SK-N-SH (cell line): ENCODE data around the gene RIMS1. TPM values are rescaled to one million over a fixed set of nuclear protein-coding genes. Genes with fewer than 3 reads are reported as not detected.

ENCODE experiments used
- CTCF ChIA-PET: fragments of 300-600, 350-600 bp; formaldehyde crosslinking; extraction: SDS; loops from one replicate; lab custom pipeline; 2021; lab: Yijun Ruan, JAX
- POLR2A ChIA-PET: fragments of 350-600 bp; sonication (Branson Sonifier 250); formaldehyde crosslinking; extraction: SDS; loops from one replicate; lab custom pipeline; 2020; ENCODE audit warnings: antibody characterized with exemption, inconsistent platforms; lab: Yijun Ruan, JAX
- DNase-seq: peaks from one replicate; pipeline ENCODE4 v3.0.0; 2012
- H2AFZ ChIP-seq: fragments of 200-600 bp; sonication (generic); 2 replicates; pipeline ENCODE4 v1.8.1; 2016; ENCODE audit warnings: antibody characterized with exemption, mild to moderate bottlenecking, low read depth
- H3F3A ChIP-seq: fragments of 200-600 bp; sonication (generic); replicated peaks from 2 replicates; pipeline ENCODE3; 2016; ENCODE audit warnings: antibody characterized with exemption, mild to moderate bottlenecking; ENCODE audit not compliant: insufficient read depth
- H3K27ac ChIP-seq, 2 experiments: fragments of 200-500 bp in 1 of 2; fragments of 200-600 bp in 1 of 2; sonication (Bioruptor generic) in 1 of 2; sonication (generic), shearing (Covaris generic) in 1 of 2; 2 replicates each; pipeline versions ENCODE4 v1.5.1 to v1.6.1; 2014 to 2016; ENCODE audit warnings: low read depth in 2 of 2, inconsistent platforms in 1 of 2, low read length in 1 of 2, mild to moderate bottlenecking in 1 of 2, mixed read lengths in 1 of 2
- H3K27me3 ChIP-seq: fragments of 200-600 bp; sonication (generic), shearing (Covaris generic); 2 replicates; pipeline ENCODE4 v1.6.1; 2016; ENCODE audit warnings: mixed run types; ENCODE audit not compliant: insufficient read depth
- H3K36me3 ChIP-seq, 2 experiments: fragments of 200-500 bp in 1 of 2; fragments of 200-600 bp in 1 of 2; sonication (Bioruptor generic) in 1 of 2; sonication (generic) in 1 of 2; replicated peaks in 1 of 2; 2 replicates each; pipeline versions ENCODE3 to v1.5.1; 2014 to 2016; ENCODE audit warnings: low read length in 1 of 2, mild to moderate bottlenecking in 1 of 2; ENCODE audit not compliant: insufficient read depth in 2 of 2, control insufficient read depth in 1 of 2
- H3K4me1 ChIP-seq, 2 experiments: fragments of 200-500 bp in 1 of 2; fragments of 200-600 bp in 1 of 2; sonication (Bioruptor generic) in 1 of 2; sonication (generic), shearing (Covaris generic) in 1 of 2; 2 replicates each; pipeline versions ENCODE4 v1.5.1 to v1.6.1; 2014 to 2016; ENCODE audit warnings: low read depth in 1 of 2, low read length in 1 of 2, mixed run types in 1 of 2; ENCODE audit not compliant: insufficient read depth in 2 of 2, control insufficient read depth in 1 of 2
- H3K4me2 ChIP-seq: fragments of 200-600 bp; sonication (generic), shearing (Covaris generic); 2 replicates; pipeline ENCODE4 v1.6.1; 2017; ENCODE audit warnings: mixed run types
- H3K4me3 ChIP-seq, 2 experiments: fragments of 200-500 bp in 1 of 2; fragments of 200-600 bp in 1 of 2; sonication (Bioruptor generic) in 1 of 2; sonication (generic), shearing (Covaris generic) in 1 of 2; 2 replicates each; pipeline versions ENCODE4 v1.5.1 to v1.8.1; 2014 to 2016; ENCODE audit warnings: low read depth in 2 of 2, inconsistent platforms in 1 of 2, low read length in 1 of 2, mild to moderate bottlenecking in 1 of 2, mixed read lengths in 1 of 2, moderate library complexity in 1 of 2
- H3K79me2 ChIP-seq: fragments of 200-600 bp; sonication (generic); 2 replicates; pipeline ENCODE4 v1.8.1; 2017; ENCODE audit warnings: mild to moderate bottlenecking; ENCODE audit not compliant: insufficient read depth
- H3K9ac ChIP-seq: fragments of 200-600 bp; sonication (generic); 2 replicates; pipeline ENCODE4 v1.6.1; 2017; ENCODE audit warnings: mixed run types
- H3K9me2 ChIP-seq: fragments of 200-600 bp; sonication (generic); 2 replicates; pipeline ENCODE4 v1.6.1; 2017; ENCODE audit warnings: mixed run types
- H3K9me3 ChIP-seq: fragments of 200-600 bp; sonication (generic); 2 replicates; pipeline ENCODE4 v1.6.1; 2017; ENCODE audit warnings: mixed run types, mild to moderate bottlenecking, moderate library complexity
- H4K20me1 ChIP-seq: fragments of 200-600 bp; sonication (generic); 2 replicates; pipeline ENCODE4 v1.6.1; 2017; ENCODE audit warnings: mild to moderate bottlenecking, mixed run types; ENCODE audit not compliant: insufficient read depth
- ELF1 ChIP-seq: IDR thresholded peaks from 2 replicates; pipeline ENCODE4 v1.4.0; 2012
- EP300 ChIP-seq, 2 experiments: IDR thresholded peaks; 2 replicates each; pipeline versions ENCODE4 v1.4.0 to v1.6.1; 2012; ENCODE audit warnings: borderline replicate concordance in 1 of 2, low read depth in 1 of 2, low read length in 1 of 2
- GATA2 ChIP-seq: sonication (generic); formaldehyde crosslinking; IDR thresholded peaks from 2 replicates; pipeline ENCODE4 v1.5.0; 2020; ENCODE audit warnings: mild to moderate bottlenecking, missing genetic modification reagents
- MEF2A ChIP-seq: IDR thresholded peaks from 2 replicates; pipeline ENCODE4 v1.4.0; 2012; ENCODE audit warnings: low read depth, borderline replicate concordance
- MXI1 ChIP-seq: IDR thresholded peaks from 2 replicates; pipeline ENCODE4 v1.6.1; 2012; ENCODE audit warnings: mild to moderate bottlenecking, low read depth, low read length, improper control_type of control experiment
- NFIC ChIP-seq: IDR thresholded peaks from 2 replicates; pipeline ENCODE4 v1.4.0; 2012; ENCODE audit warnings: borderline replicate concordance
- NRF1 ChIP-seq: IDR thresholded peaks from 2 replicates; pipeline ENCODE4 v1.6.1; 2012; ENCODE audit warnings: low read depth, mild to moderate bottlenecking, low read length
- PBX3 ChIP-seq: IDR thresholded peaks from 2 replicates; pipeline ENCODE4; 2012
- POLR2AphosphoS5 ChIP-seq: IDR thresholded peaks from 2 replicates; pipeline ENCODE4 v1.6.1; 2012; ENCODE audit warnings: low read depth, low read length
- RAD21 ChIP-seq: IDR thresholded peaks from 2 replicates; pipeline ENCODE4 v1.6.1; 2012; ENCODE audit warnings: mild to moderate bottlenecking, low read length
- RFX5 ChIP-seq: IDR thresholded peaks from 2 replicates; pipeline ENCODE4 v1.6.1; 2012; ENCODE audit warnings: mild to moderate bottlenecking, improper control_type of control experiment, low read length
- SIN3A ChIP-seq: IDR thresholded peaks from 2 replicates; pipeline ENCODE4 v1.6.1; 2012; ENCODE audit warnings: low read depth, mild to moderate bottlenecking, low read length, moderate library complexity, borderline replicate concordance
- TAF1 ChIP-seq: IDR thresholded peaks from 2 replicates; pipeline ENCODE4 v1.6.1; 2012; ENCODE audit warnings: low read depth, mild to moderate bottlenecking, low read length, moderate library complexity, borderline replicate concordance
- TCF12 ChIP-seq: IDR thresholded peaks from 2 replicates; pipeline ENCODE4 v1.4.0; 2012
- TEAD4 ChIP-seq: IDR thresholded peaks from 2 replicates; pipeline ENCODE4 v1.4.0; 2012; ENCODE audit warnings: mild to moderate bottlenecking, borderline replicate concordance; ENCODE audit not compliant: insufficient read depth
- USF1 ChIP-seq: IDR thresholded peaks from 2 replicates; pipeline ENCODE4 v1.4.0; 2012; ENCODE audit warnings: low read depth, borderline replicate concordance
- WGBS: methylation state at CpG from one replicate; pipeline ENCODE4 v1.1.6; 2017; ENCODE audit warnings: low lambda C conversion rate; 5-methylcytosine and 5-hydroxymethylcytosine counted together
- polyA plus RNA-seq, 3 experiments: library from polyadenylated mRNA; depleted of rRNA; stranded (reverse); fragments of >200 nt; gene quantifications; 2 replicates each; pipeline ENCODE4 v1.2.3, GENCODE V29; 2012

RIMS1 gene
- polyA plus RNA-seq, 1 of the 3 experiments (the other 2 are of a cell fraction), result 0.20 TPM

- H3K9me3 ChIP-seq, result no peaks in the 10 kb centered on the region
- H3F3A ChIP-seq, result no peaks in the 10 kb centered on the region
- no peak overlapping the region for H3K4me3 ChIP-seq
- WGBS, result 50% methylated on average over 1 of the region's 1 CpG
- no peaks in the 10 kb centered on the region for H3K79me2 ChIP-seq
- no peaks in the 10 kb centered on the region; a peak in 1 of 4 replicates for H3K4me1 ChIP-seq
- H3K27ac ChIP-seq, result no peak overlapping the region
- no peaks in the 10 kb centered on the region for H3K27me3 ChIP-seq
- no peaks in the 10 kb centered on the region for H4K20me1 ChIP-seq
- no peak for TF ChIP-seq MXI1
- no peak for TF ChIP-seq TCF12
- no peak for TF ChIP-seq GATA2 (CRISPR knock-in tag)
- TF ChIP-seq TAF1, result no peak
- TF ChIP-seq RAD21, result no peak
- TF ChIP-seq USF1, result no peak
- no peak overlapping the region for H3K9ac ChIP-seq
- no peak overlapping the region for H3K4me2 ChIP-seq
- POLR2A ChIA-PET, result no interaction called here
- H3K36me3 ChIP-seq, result no peaks in the 10 kb centered on the region
- H3K9me2 ChIP-seq, result no peaks in the 10 kb centered on the region
- CTCF ChIA-PET, result interaction anchor here (1.5 kb wide), 1 partner anchor 544 kb away, joined by 4 read pairs; no protein-coding TSS in a partner anchor
- H2AFZ ChIP-seq, result no peak overlapping the region
- no peak for DNase-seq
Observed at GRCh38 chr6:72078096-72078495, 191.7 kb downstream of the RIMS1 start.

GRCh38 chr6:72080260-72080941, 194.1 kb downstream of the RIMS1 start:
- H4K20me1 ChIP-seq, result no peaks in the 10 kb centered on the region
- H3K9me2 ChIP-seq, result no peaks in the 10 kb centered on the region
- no peaks in the 10 kb centered on the region for H3F3A ChIP-seq
- peaks cover 5% of the 10 kb centered on the region; the same call in 1 of the 2 replicates for H3K27me3 ChIP-seq
- H3K9ac ChIP-seq, result no peak overlapping the region
- H3K4me2 ChIP-seq, result no peak overlapping the region
- H2AFZ ChIP-seq, result no peak overlapping the region
- no peak overlapping the region for H3K27ac ChIP-seq
- DNase-seq, result no peak
- no peak overlapping the region for H3K4me3 ChIP-seq
- no peaks in the 10 kb centered on the region; a peak in 1 of 4 replicates for H3K4me1 ChIP-seq
- TF ChIP-seq RFX5 (no peak), POLR2AphosphoS5 (no peak), GATA2 (CRISPR knock-in tag) (no peak), TAF1 (no peak), NFIC (no peak), MEF2A (no peak), SIN3A (no peak), USF1 (no peak), PBX3 (no peak), ELF1 (no peak), EP300 (IDR thresholded peaks at IDR 0.05; ENCODE audit: borderline replicate concordance in 1 of 2, low read depth in 1 of 2, low read length in 1 of 2) (no peak), NRF1 (no peak), TEAD4 (no peak)
- H3K9me3 ChIP-seq, result no peaks in the 10 kb centered on the region
- 35% methylated on average over 2 of the region's 2 CpGs for WGBS
- H3K36me3 ChIP-seq, result no peaks in the 10 kb centered on the region
- no peaks in the 10 kb centered on the region for H3K79me2 ChIP-seq
- POLR2A ChIA-PET, result no interaction called here
- CTCF ChIA-PET, result no interaction called here
